Measurements from ENCODE around the gene XCL1.

Gene XCL1

GRCh38 chr1:168608796-168609715 lies 32.7 kb downstream of the XCL1 start:
- no peak for TF ChIP-seq CTCF (IDR thresholded peaks at IDR 0.05; ENCODE audit: insufficient read depth, missing control alignments)

GRCh38 chr1:168609741-168610510 lies 33.5 kb downstream of the XCL1 start:
- DNase-seq (ENCODE audit: insufficient read length, low spot score) (no peak), FAIRE-seq (no peak)
- peak; percentile 19 for TF ChIP-seq CTCF (IDR thresholded peaks at IDR 0.05; ENCODE audit: insufficient read depth, missing control alignments)

More at GRCh38 chr1:168608796-168609715, 32.7 kb downstream of the XCL1 start:
- DNase-seq (ENCODE audit: insufficient read length, low spot score) (no peak), FAIRE-seq (no peak)

GRCh38 chr1:168613038-168613451 lies 36.6 kb downstream of the XCL1 start:
- no peak for TF ChIP-seq CTCF (IDR thresholded peaks at IDR 0.05; ENCODE audit: insufficient read depth, missing control alignments)
- DNase-seq (ENCODE audit: insufficient read length, low spot score), result no peak
- FAIRE-seq, result no peak

- FAIRE-seq (no peak), DNase-seq (ENCODE audit: insufficient read length, low spot score) (no peak)
- TF ChIP-seq CTCF (IDR thresholded peaks at IDR 0.05; ENCODE audit: insufficient read depth, missing control alignments), result no peak
Measured at GRCh38 chr1:168613691-168614231, 37.4 kb downstream of the XCL1 start.

- no peak for FAIRE-seq
- no peak for TF ChIP-seq CTCF (IDR thresholded peaks at IDR 0.05; ENCODE audit: insufficient read depth, missing control alignments)
- no peak for DNase-seq (ENCODE audit: insufficient read length, low spot score)
Measured at GRCh38 chr1:168614235-168614634, 37.8 kb downstream of the XCL1 start.

GRCh38 chr1:168615965-168616364 lies 39.6 kb downstream of the XCL1 start:
- FAIRE-seq (no peak), DNase-seq (ENCODE audit: insufficient read length, low spot score) (no peak)
- no peak for TF ChIP-seq CTCF (IDR thresholded peaks at IDR 0.05; ENCODE audit: insufficient read depth, missing control alignments)
